A673 (cell line): ENCODE data around the gene MSI2. TPM values are rescaled to one million over a fixed set of nuclear protein-coding genes. Genes with fewer than 3 reads are reported as not detected.

Experiments used
- BruUV-seq: library from RNA; stranded (reverse); fragments of 400-500 nt; replicated peaks from 2 replicates; lab custom pipeline; 2021; lab: Mats Ljungman, UMichigan
- CTCF ChIA-PET: fragments of 300-600 bp; sonication (Branson Sonifier 250); formaldehyde crosslinking; loops from one replicate; lab custom pipeline; 2022; ENCODE audit warnings: antibody characterized with exemption; lab: Charles Lee
- POLR2A ChIA-PET: fragments of 300-600 bp; sonication (Branson Sonifier 250); formaldehyde crosslinking; loops from one replicate; lab custom pipeline; 2022; ENCODE audit warnings: antibody characterized with exemption; ENCODE audit not compliant: low non-redundant PET; lab: Charles Lee
- DNase-seq: peaks from one replicate; pipeline ENCODE4 v3.0.0-alpha.2; 2015; ENCODE audit warnings: low spot score
- H3K27ac ChIP-seq: fragments of 200-600 bp; sonication (generic); 2 replicates; pipeline ENCODE4 v1.5.1; 2016; ENCODE audit warnings: mixed run types, low read depth, mild to moderate bottlenecking, mixed read lengths, antibody characterized with exemption, low read length; ENCODE audit not compliant: poor library complexity, severe bottlenecking
- H3K27me3 ChIP-seq: fragments of 200-600 bp; sonication (generic); replicated peaks from 2 replicates; pipeline ENCODE4 v1.6.1; 2017; ENCODE audit warnings: mixed run types, low read depth, mild to moderate bottlenecking, mixed read lengths, antibody characterized with exemption, low read length; ENCODE audit not compliant: insufficient read depth, poor library complexity
- H3K36me3 ChIP-seq: fragments of 200-600 bp; sonication (generic); 2 replicates; pipeline ENCODE4 v1.6.1; 2016; ENCODE audit warnings: mixed run types, mild to moderate bottlenecking, mixed read lengths, antibody characterized with exemption, low read length; ENCODE audit not compliant: insufficient read depth, poor library complexity, severe bottlenecking
- H3K4me1 ChIP-seq: fragments of 200-600 bp; sonication (generic); 2 replicates; pipeline ENCODE4 v1.6.1; 2017; ENCODE audit warnings: mixed run types, mild to moderate bottlenecking, mixed read lengths, antibody characterized with exemption, low read length; ENCODE audit not compliant: insufficient read depth, poor library complexity, severe bottlenecking
- H3K4me3 ChIP-seq: fragments of 200-600 bp; sonication (generic); 2 replicates; pipeline ENCODE4 v1.5.1; 2016; ENCODE audit warnings: low read depth, mixed run types, mild to moderate bottlenecking, mixed read lengths, low read length; ENCODE audit not compliant: poor library complexity, severe bottlenecking
- H3K9me3 ChIP-seq: fragments of 200-600 bp; sonication (generic); 2 replicates; pipeline ENCODE4 v1.6.1; 2016; ENCODE audit warnings: mixed run types, low read depth, mild to moderate bottlenecking, mixed read lengths, antibody characterized with exemption, low read length; ENCODE audit not compliant: poor library complexity, severe bottlenecking
- EZH2 ChIP-seq: fragments of 200-600 bp; sonication (generic); IDR thresholded peaks from 2 replicates; pipeline ENCODE4 v1.6.1; 2017; ENCODE audit warnings: borderline replicate concordance, low read depth, mild to moderate bottlenecking, mixed read lengths, antibody characterized with exemption, low read length; ENCODE audit not compliant: poor library complexity, severe bottlenecking
- intact Hi-C: fragments of 100-400 bp; cut with micrococcal nuclease; formaldehyde crosslinking; loops from one replicate; pipeline ENCODE4 v1.10.0; 2022; ENCODE audit not compliant: unreplicated experiment
- total RNA-seq: library from RNA; stranded (reverse); gene quantifications from 2 replicates; pipeline ENCODE4 v1.2.3, GENCODE V29; 2021
- TF ChIP-seq, protein P1 (sequence below): fragments of 300-800, 200-600 bp; sonication (generic); conservative IDR thresholded peaks from 2 replicates; pipeline ENCODE4 v1.5.1; 2017; ENCODE audit warnings: low read depth, mild to moderate bottlenecking, antibody characterized with exemption, low read length, moderate library complexity, mixed read lengths

Gene MSI2
- total RNA-seq, 1 experiment from 2014 or later = 108 TPM

DNA sequence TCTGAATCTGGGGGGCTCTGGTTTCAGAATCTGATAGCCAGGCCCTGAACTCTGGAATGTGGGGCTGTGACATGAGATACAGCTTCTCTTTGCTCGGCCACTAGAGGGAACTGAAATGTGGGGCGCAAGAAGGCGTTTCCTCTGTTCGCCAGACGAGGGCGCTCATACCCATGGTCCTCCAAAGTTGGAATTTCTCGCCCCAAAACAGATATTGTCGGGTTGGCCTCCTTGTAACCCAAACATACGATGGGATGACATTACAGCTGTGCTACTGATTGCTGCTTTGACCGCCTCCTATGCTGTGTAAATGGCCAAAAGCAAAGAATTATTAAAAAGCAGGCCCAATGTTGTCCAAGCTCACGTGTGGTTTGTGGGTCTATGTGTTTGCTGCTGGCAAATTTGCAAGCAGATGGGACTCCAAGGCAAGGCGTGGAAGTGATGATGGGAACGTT is 13.1 kb upstream of the MSI2 start:
- DNase-seq = peak; percentile 79
- POLR2A ChIA-PET = interaction anchor here (1.2 kb wide), 1 partner anchor 429 kb away, joined by 3 read pairs; no protein-coding TSS in a partner anchor
- H3K4me3 ChIP-seq = no peak overlapping the region

DNA sequence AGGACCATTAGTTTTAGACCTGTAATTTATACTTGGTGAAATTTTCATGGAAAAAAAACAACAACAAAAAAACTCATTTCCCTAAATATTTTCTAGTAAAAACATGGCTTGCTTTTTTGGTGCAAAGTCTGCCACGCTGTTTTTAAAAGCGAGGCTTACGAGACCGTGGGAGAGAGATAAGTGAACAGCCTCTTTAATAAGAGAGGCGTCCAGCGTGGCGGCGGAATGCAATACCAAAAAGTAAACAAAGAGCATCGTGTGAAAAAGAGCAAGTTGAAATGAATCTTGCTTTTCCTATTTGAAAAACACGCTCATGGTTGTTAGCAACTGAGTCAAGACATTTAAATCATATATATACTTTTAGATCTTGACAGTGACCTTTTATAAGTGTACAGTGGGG is 10.5 kb upstream of the MSI2 start:
- Histone ChIP-seq H3K9me3 (no peaks in the 10 kb centered on the region), H3K27ac (no peak overlapping the region), H3K27me3 (no peaks in the 10 kb centered on the region), H3K4me1 (peaks cover 6% of the 10 kb centered on the region), H3K36me3 (no peaks in the 10 kb centered on the region), H3K4me3 (no peak overlapping the region)
- CTCF ChIA-PET = no interaction called here
- intact Hi-C loops = loop anchor here (1.0 kb wide), 1 partner anchor 426 kb away; no protein-coding TSS in a partner anchor
- BruUV-seq = no TSS peak
- DNase-seq = no peak
- TF ChIP-seq, protein P1, sequence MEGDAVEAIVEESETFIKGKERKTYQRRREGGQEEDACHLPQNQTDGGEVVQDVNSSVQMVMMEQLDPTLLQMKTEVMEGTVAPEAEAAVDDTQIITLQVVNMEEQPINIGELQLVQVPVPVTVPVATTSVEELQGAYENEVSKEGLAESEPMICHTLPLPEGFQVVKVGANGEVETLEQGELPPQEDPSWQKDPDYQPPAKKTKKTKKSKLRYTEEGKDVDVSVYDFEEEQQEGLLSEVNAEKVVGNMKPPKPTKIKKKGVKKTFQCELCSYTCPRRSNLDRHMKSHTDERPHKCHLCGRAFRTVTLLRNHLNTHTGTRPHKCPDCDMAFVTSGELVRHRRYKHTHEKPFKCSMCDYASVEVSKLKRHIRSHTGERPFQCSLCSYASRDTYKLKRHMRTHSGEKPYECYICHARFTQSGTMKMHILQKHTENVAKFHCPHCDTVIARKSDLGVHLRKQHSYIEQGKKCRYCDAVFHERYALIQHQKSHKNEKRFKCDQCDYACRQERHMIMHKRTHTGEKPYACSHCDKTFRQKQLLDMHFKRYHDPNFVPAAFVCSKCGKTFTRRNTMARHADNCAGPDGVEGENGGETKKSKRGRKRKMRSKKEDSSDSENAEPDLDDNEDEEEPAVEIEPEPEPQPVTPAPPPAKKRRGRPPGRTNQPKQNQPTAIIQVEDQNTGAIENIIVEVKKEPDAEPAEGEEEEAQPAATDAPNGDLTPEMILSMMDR = no peak
- TF ChIP-seq EZH2 = no peak
- POLR2A ChIA-PET = no interaction called here

More for the DNA sequence above, 13.1 kb upstream of the MSI2 start:
- intact Hi-C loops = loop anchor here (1.0 to 5.0 kb wide), 5 partner anchors 274 to 870 kb away; no protein-coding TSS in a partner anchor
- peaks cover 6% of the 10 kb centered on the region for H3K4me1 ChIP-seq
- CTCF ChIA-PET = interaction anchor here (0.5 to 2.2 kb wide), 25 partner anchors 11 to 869 kb away, joined by 3 to 51 read pairs (median 4); partner anchors contain the start of gene MSI2
- H3K36me3 ChIP-seq = no peaks in the 10 kb centered on the region
- no peaks in the 10 kb centered on the region for H3K9me3 ChIP-seq
- no peaks in the 10 kb centered on the region for H3K27me3 ChIP-seq
- no peak for TF ChIP-seq EZH2
- TF ChIP-seq, protein P1 = peak; percentile 100
- no TSS peak for BruUV-seq
- H3K27ac ChIP-seq = no peak overlapping the region

DNA sequence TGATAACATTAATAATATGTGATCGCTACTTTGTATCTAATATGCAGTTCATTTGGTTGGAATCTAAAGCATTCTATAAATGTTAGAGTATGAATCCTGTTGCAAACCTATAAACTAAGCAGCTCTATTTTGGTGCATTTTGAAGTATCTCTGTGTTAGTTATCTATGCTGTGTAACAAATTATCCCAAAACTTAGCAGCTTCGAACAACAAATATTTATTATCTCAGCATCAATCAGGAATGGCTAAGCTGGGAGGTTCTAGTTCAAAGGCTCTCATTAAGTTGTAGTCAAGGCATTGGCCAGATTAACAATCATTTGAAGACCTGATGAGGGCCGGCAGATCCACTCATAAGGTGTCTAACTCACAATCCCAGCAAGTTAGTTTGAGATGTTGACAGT is 10.1 kb upstream of the MSI2 start:
- Histone ChIP-seq H3K27me3 (no peaks in the 10 kb centered on the region), H3K36me3 (no peaks in the 10 kb centered on the region), H3K4me1 (peaks cover 6% of the 10 kb centered on the region), H3K27ac (no peak overlapping the region), H3K4me3 (no peak overlapping the region), H3K9me3 (no peaks in the 10 kb centered on the region)
- ChIA-PET POLR2A (no interaction called here), CTCF (no interaction called here)
- intact Hi-C loops = loop anchor here (1.0 kb wide), 1 partner anchor 425 kb away; no protein-coding TSS in a partner anchor
- TF ChIP-seq EZH2 = no peak
- TF ChIP-seq, protein P1 = no peak
- DNase-seq = no peak
- BruUV-seq = no TSS peak
